ENCODE measurements around the gene CEBPB.

The CEBPB gene

DNA sequence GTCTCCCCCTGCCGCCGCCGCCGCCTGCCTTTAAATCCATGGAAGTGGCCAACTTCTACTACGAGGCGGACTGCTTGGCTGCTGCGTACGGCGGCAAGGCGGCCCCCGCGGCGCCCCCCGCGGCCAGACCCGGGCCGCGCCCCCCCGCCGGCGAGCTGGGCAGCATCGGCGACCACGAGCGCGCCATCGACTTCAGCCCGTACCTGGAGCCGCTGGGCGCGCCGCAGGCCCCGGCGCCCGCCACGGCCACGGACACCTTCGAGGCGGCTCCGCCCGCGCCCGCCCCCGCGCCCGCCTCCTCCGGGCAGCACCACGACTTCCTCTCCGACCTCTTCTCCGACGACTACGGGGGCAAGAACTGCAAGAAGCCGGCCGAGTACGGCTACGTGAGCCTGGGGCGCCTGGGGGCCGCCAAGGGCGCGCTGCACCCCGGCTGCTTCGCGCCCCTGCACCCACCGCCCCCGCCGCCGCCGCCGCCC, 474 bp downstream of the CEBPB start:
- Histone ChIP-seq H3K36me3 (ENCODE audit: control insufficient read depth, insufficient read depth, low read length) (no peaks in the 10 kb centered on the region), H3K27ac (ENCODE audit: low read depth, low read length) (peak overlapping the region; percentile 98), H3K9ac (ENCODE audit: low read length) (peak overlapping the region; percentile 82), H3K4me1 (ENCODE audit: control insufficient read depth, insufficient read depth, low read length) (peaks cover 15% of the 10 kb centered on the region), H3K27me3 (ENCODE audit: control insufficient read depth, insufficient read depth, low read length) (no peaks in the 10 kb centered on the region), H3K4me3 (ENCODE audit: low read length) (peak overlapping the region; percentile 97)

DNA sequence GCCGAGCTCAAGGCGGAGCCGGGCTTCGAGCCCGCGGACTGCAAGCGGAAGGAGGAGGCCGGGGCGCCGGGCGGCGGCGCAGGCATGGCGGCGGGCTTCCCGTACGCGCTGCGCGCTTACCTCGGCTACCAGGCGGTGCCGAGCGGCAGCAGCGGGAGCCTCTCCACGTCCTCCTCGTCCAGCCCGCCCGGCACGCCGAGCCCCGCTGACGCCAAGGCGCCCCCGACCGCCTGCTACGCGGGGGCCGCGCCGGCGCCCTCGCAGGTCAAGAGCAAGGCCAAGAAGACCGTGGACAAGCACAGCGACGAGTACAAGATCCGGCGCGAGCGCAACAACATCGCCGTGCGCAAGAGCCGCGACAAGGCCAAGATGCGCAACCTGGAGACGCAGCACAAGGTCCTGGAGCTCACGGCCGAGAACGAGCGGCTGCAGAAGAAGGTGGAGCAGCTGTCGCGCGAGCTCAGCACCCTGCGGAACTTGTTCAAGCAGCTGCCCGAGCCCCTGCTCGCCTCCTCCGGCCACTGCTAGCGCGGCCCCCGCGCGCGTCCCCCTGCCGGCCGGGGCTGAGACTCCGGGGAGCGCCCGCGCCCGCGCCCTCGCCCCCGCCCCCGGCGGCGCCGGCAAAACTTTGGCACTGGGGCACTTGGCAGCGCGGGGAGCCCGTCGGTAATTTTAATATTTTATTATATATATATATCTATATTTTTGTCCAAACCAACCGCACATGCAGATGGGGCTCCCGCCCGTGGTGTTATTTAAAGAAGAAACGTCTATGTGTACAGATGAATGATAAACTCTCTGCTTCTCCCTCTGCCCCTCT, 1.1 kb downstream of the CEBPB start:
- peak overlapping the region; percentile 98 for H3K27ac ChIP-seq (ENCODE audit: low read depth, low read length)
- peaks cover 15% of the 10 kb centered on the region for H3K4me1 ChIP-seq (ENCODE audit: control insufficient read depth, insufficient read depth, low read length)
- H3K27me3 ChIP-seq (ENCODE audit: control insufficient read depth, insufficient read depth, low read length) = no peaks in the 10 kb centered on the region
- H3K36me3 ChIP-seq (ENCODE audit: control insufficient read depth, insufficient read depth, low read length) = no peaks in the 10 kb centered on the region
- H3K4me3 ChIP-seq (ENCODE audit: low read length) = peak overlapping the region; percentile 97
- peak overlapping the region; percentile 97 for H3K9ac ChIP-seq (ENCODE audit: low read length)

DNA sequence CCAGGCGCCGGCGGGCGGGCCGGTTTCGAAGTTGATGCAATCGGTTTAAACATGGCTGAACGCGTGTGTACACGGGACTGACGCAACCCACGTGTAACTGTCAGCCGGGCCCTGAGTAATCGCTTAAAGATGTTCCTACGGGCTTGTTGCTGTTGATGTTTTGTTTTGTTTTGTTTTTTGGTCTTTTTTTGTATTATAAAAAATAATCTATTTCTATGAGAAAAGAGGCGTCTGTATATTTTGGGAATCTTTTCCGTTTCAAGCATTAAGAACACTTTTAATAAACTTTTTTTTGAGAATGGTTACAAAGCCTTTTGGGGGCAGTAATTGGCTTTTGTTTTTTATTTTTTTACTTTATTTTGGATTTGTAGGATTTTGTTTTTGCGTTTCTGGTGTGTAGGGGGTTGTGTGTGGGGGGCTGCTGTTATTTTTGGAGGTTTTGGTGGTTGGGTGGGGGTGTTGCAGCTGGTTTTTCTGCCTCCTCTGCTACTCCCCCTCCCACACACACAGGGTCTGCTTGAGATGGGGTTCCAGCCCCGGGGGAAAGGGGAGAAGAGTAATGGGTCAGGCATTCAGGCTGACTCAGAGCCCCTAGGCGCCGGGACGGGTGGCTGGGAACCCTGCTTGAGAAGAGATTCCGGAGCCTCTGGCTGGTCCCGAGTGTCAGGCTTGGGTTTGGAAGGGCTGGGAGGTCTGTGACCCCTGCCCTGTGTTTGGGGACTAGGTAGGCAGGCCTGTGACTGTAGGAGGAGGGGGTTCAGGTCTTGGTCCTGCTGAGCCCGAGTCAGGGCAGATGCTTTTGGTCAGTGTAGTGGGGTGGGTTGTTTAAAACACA, 2.0 kb downstream of the CEBPB start:
- no peaks in the 10 kb centered on the region for H3K27me3 ChIP-seq (ENCODE audit: control insufficient read depth, insufficient read depth, low read length)
- no peaks in the 10 kb centered on the region for H3K36me3 ChIP-seq (ENCODE audit: control insufficient read depth, insufficient read depth, low read length)
- peak overlapping the region; percentile 98 for H3K27ac ChIP-seq (ENCODE audit: low read depth, low read length)
- H3K4me1 ChIP-seq (ENCODE audit: control insufficient read depth, insufficient read depth, low read length) = peaks cover 15% of the 10 kb centered on the region
- peak overlapping the region; percentile 64 for H3K9ac ChIP-seq (ENCODE audit: low read length)
- H3K4me3 ChIP-seq (ENCODE audit: low read length) = peak overlapping the region; percentile 97

DNA sequence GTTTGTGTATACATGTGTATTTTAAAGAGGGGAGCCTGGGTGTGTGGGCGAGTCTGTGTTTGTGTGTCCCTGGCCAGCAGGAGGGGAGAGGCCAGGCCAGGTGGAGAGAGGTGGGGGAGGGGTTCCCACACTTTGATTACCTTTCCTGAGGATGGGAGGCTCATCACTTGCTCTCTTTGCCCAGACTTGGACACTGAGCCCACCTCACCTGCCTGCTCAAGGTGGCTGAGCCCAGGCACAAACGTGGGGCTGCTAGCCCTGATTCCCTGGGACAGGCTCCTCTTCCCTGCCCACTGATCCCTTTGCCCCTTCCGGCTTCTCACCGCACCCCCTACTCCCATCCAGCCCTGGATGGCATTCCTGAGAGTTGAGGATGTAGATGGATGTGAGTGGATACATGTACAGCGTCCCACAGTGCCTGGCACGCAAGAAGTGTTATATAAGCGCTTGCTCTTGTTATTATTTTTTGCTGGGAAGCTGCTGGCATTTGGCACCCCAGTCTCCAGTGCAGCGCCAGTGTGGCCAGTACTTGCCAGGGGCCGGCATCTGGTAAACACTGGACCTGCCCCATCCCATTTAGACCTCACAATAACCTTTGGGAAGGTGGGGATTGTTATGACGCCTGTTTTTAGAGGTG, 2.7 kb downstream of the CEBPB start:
- Histone ChIP-seq H3K9ac (ENCODE audit: low read length) (peak overlapping the region; percentile 64), H3K4me1 (ENCODE audit: control insufficient read depth, insufficient read depth, low read length) (peaks cover 15% of the 10 kb centered on the region), H3K27me3 (ENCODE audit: control insufficient read depth, insufficient read depth, low read length) (no peaks in the 10 kb centered on the region), H3K36me3 (ENCODE audit: control insufficient read depth, insufficient read depth, low read length) (no peaks in the 10 kb centered on the region), H3K27ac (ENCODE audit: low read depth, low read length) (peak overlapping the region; percentile 98), H3K4me3 (ENCODE audit: low read length) (peak overlapping the region; percentile 97)

DNA sequence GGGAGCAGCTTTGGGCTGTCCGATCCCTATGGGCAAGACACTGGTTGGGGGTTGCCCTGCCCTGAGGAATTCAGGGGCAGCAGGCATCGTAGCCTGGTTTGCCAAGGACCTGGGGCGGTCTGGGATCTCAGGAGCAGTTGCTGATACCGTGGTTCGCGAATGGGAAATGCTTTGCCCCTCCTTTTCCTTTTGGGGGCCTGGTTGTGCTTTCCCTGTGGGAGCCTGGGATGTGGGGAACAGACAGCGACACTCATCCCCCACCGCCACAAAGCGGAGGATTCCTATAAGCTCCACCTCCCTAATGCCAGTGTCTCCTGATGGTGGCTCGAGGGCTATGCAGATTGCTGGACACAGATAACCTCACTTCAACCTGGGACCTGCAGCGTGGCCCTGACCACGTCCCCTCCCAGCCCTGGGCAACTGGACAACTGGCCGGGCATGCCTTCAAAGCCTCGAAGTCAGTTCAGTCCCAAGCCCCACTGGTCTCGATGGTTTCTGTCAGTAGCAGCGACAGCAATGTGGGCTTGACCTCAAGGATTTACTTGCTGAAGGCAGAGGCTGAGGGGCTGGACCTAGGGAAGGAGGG, 3.3 kb downstream of the CEBPB start:
- H3K27me3 ChIP-seq (ENCODE audit: control insufficient read depth, insufficient read depth, low read length) = no peaks in the 10 kb centered on the region
- peak overlapping the region; percentile 98 for H3K27ac ChIP-seq (ENCODE audit: low read depth, low read length)
- no peaks in the 10 kb centered on the region for H3K36me3 ChIP-seq (ENCODE audit: control insufficient read depth, insufficient read depth, low read length)
- H3K9ac ChIP-seq (ENCODE audit: low read length) = no peak overlapping the region
- H3K4me1 ChIP-seq (ENCODE audit: control insufficient read depth, insufficient read depth, low read length) = peaks cover 15% of the 10 kb centered on the region
- H3K4me3 ChIP-seq (ENCODE audit: low read length) = peak overlapping the region; percentile 97

DNA sequence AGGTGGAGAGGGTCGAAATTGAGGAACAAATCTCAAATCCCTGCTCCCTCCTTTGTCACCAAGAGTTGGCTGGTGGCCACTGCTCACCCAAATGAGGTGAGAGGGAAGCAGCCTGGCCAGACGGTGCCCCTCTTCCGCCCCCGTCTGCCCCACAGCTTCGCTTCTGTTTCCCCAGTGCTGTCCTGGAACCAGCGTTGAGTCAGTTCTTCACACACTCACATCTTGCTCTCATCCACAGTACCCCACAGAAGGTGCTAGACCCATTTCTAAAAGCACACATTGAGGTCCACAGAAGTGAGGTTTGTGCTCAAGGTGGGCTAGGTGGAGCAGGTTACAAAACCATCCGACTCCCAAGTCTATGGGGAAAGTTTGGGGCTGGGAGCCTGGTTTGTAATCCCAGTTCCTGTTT, 3.8 kb downstream of the CEBPB start:
- Histone ChIP-seq H3K27ac (ENCODE audit: low read depth, low read length) (peak overlapping the region; percentile 98), H3K9ac (ENCODE audit: low read length) (no peak overlapping the region), H3K4me1 (ENCODE audit: control insufficient read depth, insufficient read depth, low read length) (peaks cover 15% of the 10 kb centered on the region), H3K4me3 (ENCODE audit: low read length) (peak overlapping the region; percentile 97), H3K36me3 (ENCODE audit: control insufficient read depth, insufficient read depth, low read length) (no peaks in the 10 kb centered on the region), H3K27me3 (ENCODE audit: control insufficient read depth, insufficient read depth, low read length) (no peaks in the 10 kb centered on the region)

DNA sequence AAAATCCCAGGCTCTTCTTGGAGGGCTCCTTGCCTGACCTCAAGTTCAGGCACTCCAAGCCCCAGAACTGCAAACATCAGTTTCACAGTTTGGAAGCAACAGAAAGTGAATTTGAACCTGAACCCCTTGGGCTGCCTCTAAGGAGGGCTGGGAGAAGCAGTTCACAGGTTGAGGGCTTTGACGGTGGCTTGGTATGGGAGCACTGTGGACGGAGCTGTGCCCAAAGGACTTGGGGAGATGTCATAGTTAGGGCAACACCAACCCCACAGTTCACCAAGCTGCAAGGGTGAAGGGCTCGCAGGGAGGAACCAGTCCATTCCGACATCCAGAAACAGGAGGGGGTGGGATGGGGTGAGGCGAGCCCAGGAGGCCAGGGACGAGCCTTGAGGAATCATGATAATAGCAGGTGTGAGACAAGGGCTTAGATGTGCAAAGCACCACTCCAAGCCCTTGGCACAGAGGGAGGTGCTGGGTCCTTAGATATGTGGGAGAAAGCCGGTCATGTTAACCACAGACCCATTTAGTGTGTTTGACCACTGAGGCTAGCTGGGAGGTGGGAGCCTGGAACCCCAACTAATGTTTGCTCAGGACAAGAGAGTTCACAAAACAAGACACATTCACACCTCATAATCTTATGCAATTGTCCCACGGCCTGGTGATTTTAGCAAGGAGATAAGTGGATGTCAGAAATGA, 4.3 kb downstream of the CEBPB start:
- H3K9ac ChIP-seq (ENCODE audit: low read length) = no peak overlapping the region
- peaks cover 15% of the 10 kb centered on the region for H3K4me1 ChIP-seq (ENCODE audit: control insufficient read depth, insufficient read depth, low read length)
- H3K36me3 ChIP-seq (ENCODE audit: control insufficient read depth, insufficient read depth, low read length) = no peaks in the 10 kb centered on the region
- no peak overlapping the region for H3K27ac ChIP-seq (ENCODE audit: low read depth, low read length)
- no peak overlapping the region for H3K4me3 ChIP-seq (ENCODE audit: low read length)
- H3K27me3 ChIP-seq (ENCODE audit: control insufficient read depth, insufficient read depth, low read length) = no peaks in the 10 kb centered on the region

DNA sequence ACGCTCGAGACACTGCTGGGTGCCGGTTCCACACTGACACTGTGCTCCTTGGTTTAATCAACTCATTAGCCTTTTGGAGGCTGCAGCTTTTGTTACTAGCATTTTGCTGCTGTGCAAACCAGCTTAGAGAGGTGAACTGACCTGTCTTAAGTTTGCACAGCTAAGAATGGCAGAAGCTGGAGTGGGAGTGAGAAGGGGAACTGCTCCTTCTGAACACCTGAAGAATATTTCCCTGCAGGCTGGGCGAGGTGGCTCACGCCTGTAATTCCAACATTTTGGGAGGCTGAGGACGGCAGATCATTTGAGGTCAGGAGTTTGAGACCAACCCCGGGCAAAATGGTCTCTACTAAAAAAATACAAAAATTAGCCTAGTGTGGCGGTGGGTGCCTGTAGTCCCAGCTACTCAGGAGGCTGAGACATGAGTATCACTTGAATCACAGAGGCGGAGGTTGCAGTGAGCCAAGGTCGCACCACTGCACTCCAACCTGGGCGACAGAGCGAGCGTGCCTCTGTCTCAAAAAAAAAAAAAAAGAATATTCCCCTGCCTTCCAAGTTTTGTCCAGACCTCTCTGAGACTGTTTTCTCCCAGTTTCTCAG, 5.0 kb downstream of the CEBPB start:
- no peak overlapping the region for H3K9ac ChIP-seq (ENCODE audit: low read length)
- H3K4me3 ChIP-seq (ENCODE audit: low read length) = no peak overlapping the region
- peaks cover 15% of the 10 kb centered on the region for H3K4me1 ChIP-seq (ENCODE audit: control insufficient read depth, insufficient read depth, low read length)
- H3K27me3 ChIP-seq (ENCODE audit: control insufficient read depth, insufficient read depth, low read length) = no peaks in the 10 kb centered on the region
- no peak overlapping the region for H3K27ac ChIP-seq (ENCODE audit: low read depth, low read length)
- no peaks in the 10 kb centered on the region for H3K36me3 ChIP-seq (ENCODE audit: control insufficient read depth, insufficient read depth, low read length)

DNA sequence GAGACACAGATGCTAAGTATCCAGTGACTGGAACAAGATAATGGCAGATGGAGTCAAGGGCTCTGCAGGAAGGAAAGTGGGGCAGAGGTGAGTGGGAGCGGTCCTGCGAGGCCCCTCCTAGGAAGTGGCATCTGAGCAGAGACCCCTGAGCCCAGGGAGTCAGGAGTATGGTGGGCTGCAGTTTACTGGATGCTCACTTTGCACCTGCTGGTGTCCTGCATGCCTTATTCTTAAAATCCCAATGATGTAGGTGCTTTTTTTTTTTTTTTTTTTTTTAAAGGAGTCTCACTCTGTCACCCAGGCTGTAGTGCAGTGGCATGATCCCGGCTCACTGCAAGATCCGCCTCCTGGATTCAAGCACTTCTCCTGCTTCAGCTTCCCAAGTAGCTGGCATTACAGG, 5.6 kb downstream of the CEBPB start:
- Histone ChIP-seq H3K27me3 (ENCODE audit: control insufficient read depth, insufficient read depth, low read length) (no peaks in the 10 kb centered on the region), H3K36me3 (ENCODE audit: control insufficient read depth, insufficient read depth, low read length) (no peaks in the 10 kb centered on the region), H3K27ac (ENCODE audit: low read depth, low read length) (no peak overlapping the region), H3K4me1 (ENCODE audit: control insufficient read depth, insufficient read depth, low read length) (peaks cover 15% of the 10 kb centered on the region), H3K4me3 (ENCODE audit: low read length) (no peak overlapping the region), H3K9ac (ENCODE audit: low read length) (no peak overlapping the region)

DNA sequence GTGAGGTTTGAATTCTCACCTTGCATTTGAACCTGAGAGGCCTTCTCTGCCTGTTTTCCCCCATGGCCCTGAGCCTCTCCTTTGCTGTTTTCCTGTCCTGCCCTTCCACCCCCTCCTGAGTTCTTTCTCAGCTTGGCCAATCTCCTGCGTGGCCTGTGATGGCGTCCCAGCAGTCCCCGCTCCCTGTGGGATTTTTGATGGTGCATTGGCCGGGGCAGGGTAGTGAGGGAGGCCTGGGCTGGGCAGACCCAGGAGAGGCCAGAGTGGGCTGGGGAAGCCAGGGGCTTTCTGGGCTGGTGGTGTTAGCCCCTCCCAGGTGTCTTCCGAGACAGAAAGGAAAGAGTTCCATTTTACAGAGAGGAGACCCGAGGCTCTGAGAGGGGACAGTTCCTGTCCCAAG, 6.3 kb downstream of the CEBPB start:
- H3K36me3 ChIP-seq (ENCODE audit: control insufficient read depth, insufficient read depth, low read length) = no peaks in the 10 kb centered on the region
- H3K27ac ChIP-seq (ENCODE audit: low read depth, low read length) = no peak overlapping the region
- no peak overlapping the region for H3K9ac ChIP-seq (ENCODE audit: low read length)
- H3K27me3 ChIP-seq (ENCODE audit: control insufficient read depth, insufficient read depth, low read length) = no peaks in the 10 kb centered on the region
- H3K4me1 ChIP-seq (ENCODE audit: control insufficient read depth, insufficient read depth, low read length) = peaks cover 15% of the 10 kb centered on the region
- no peak overlapping the region for H3K4me3 ChIP-seq (ENCODE audit: low read length)

DNA sequence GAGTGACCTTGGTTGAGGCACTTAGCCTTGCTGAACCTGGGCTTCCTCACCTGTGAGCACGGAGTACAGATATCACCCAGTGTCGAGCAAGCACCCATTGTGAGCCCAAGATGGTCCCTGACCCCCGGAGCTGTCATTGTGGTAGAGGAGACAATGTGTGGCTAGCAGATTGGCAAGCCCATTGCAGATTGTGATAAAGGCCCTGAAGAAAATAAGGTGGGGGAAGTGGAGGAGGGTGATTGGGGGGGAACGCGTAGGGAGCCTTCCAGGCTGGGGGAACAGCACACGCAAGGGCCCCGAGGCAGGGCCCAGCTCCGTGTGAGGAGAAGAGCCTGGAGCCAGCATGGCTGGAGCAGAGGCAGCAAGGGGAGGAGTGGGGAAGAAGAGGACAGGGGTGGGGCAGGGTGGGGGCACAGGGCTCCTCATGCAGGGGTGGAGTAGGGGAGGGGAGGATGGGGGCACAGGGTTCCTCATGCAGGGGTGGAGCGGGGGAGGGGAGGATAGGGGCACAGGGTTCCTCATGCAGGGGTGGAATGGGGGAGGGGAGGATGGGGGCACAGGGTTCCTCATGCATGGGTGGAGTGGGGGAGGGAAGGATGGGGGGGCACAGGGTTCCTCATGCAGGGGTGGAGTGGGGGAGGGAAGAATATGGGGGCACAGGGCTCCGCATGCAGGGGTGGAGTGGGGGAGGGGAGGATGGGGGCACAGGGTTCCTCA, 7.0 kb downstream of the CEBPB start:
- H3K27ac ChIP-seq (ENCODE audit: low read depth, low read length) = no peak overlapping the region

More for the DNA sequence above, 7.0 kb downstream of the CEBPB start:
- H3K36me3 ChIP-seq (ENCODE audit: control insufficient read depth, insufficient read depth, low read length) = no peaks in the 10 kb centered on the region
- no peak overlapping the region for H3K9ac ChIP-seq (ENCODE audit: low read length)
- H3K4me1 ChIP-seq (ENCODE audit: control insufficient read depth, insufficient read depth, low read length) = peaks cover 15% of the 10 kb centered on the region
- no peaks in the 10 kb centered on the region for H3K27me3 ChIP-seq (ENCODE audit: control insufficient read depth, insufficient read depth, low read length)
- no peak overlapping the region for H3K4me3 ChIP-seq (ENCODE audit: low read length)

Data from rectal smooth muscle tissue (tissue), 1 donor.